GM10248 (cell line): ENCODE data around the gene G3BP2.
"Not testable (repeated sequence)": the region's sequence is repeated elsewhere in the genome, so short reads cannot be mapped to it uniquely, and the experiment has no call there.

Source experiments
- CTCF ChIA-PET: fragments of 300-600 bp; sonication (Branson Sonifier 250); formaldehyde crosslinking; extraction: SDS; loops from one replicate; lab custom pipeline; 2021; ENCODE audit warnings: antibody characterized with exemption; lab: Yijun Ruan, JAX
- POLR2A ChIA-PET: fragments of 350-650 bp; sonication (Branson Sonifier 250); formaldehyde crosslinking; extraction: SDS; loops from one replicate; lab custom pipeline; 2020; ENCODE audit warnings: antibody characterized with exemption; lab: Yijun Ruan, JAX
- DNase-seq: peaks from one replicate; pipeline ENCODE4 v3.0.0; 2012; ENCODE audit errors: extremely low spot score
- TF ChIP-seq, protein P1 (sequence below): IDR thresholded peaks from 2 replicates; pipeline ENCODE4 v1.5.1; 2012; ENCODE audit warnings: mild to moderate bottlenecking, low read depth; ENCODE audit errors: extremely low read depth, missing control alignments, control extremely low read depth

Gene G3BP2

DNA sequence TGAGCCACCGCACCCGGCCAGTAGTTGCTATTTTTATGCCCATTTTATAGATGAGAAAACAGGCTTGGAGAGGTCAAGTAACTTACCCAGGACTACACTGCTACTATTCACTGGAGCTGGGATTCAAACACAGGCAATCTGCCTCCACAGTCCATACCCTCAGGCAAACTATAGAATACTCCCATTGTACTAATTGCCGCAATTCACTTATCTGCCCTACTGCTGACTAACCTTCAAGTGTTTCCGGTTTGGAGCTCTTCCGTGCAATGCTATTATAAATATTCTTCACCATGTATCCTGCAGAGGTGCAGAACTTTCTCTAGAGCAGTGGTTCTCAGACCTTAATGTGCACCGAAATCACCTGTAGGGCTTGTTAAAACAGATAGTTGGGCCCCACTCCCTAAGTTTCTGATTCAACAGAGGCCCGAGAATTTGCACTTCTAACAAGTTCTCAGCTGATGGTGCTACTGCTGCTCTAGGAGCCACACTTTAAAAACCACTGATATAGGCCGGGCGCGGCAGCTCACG lies 1.9 kb upstream of the G3BP2 start:
- ChIA-PET CTCF (interaction anchor here (1.6 to 2.5 kb wide), 2 partner anchors 48 to 94 kb away, joined by 3 to 9 read pairs; partner anchors contain the start of gene USO1), POLR2A (no interaction called here)
- TF ChIP-seq, protein P1, sequence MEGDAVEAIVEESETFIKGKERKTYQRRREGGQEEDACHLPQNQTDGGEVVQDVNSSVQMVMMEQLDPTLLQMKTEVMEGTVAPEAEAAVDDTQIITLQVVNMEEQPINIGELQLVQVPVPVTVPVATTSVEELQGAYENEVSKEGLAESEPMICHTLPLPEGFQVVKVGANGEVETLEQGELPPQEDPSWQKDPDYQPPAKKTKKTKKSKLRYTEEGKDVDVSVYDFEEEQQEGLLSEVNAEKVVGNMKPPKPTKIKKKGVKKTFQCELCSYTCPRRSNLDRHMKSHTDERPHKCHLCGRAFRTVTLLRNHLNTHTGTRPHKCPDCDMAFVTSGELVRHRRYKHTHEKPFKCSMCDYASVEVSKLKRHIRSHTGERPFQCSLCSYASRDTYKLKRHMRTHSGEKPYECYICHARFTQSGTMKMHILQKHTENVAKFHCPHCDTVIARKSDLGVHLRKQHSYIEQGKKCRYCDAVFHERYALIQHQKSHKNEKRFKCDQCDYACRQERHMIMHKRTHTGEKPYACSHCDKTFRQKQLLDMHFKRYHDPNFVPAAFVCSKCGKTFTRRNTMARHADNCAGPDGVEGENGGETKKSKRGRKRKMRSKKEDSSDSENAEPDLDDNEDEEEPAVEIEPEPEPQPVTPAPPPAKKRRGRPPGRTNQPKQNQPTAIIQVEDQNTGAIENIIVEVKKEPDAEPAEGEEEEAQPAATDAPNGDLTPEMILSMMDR: no peak
- no peak for DNase-seq

DNA sequence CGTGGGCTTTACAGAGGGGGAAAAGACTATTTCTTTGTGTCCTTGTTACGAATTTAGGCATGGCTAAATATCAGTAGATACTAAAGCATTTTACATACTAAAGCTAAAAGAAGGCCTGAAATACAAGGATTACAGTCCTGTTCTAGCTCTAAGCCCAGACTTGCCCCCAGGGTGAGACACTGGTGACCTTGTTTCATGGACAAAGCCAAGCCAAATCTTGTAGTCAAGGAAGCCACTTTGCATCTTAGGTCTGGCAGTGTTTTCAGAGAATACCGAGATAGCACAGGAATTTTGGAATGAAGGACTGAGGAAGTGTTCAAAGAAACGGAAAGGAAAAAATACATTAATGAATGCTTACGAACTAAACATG lies 733 bp upstream of the G3BP2 start:
- ChIA-PET POLR2A (interaction anchor here (1.1 to 1.2 kb wide), 2 partner anchors 29 to 51 kb away, joined by 3 read pairs; partner anchors contain the start of gene USO1), CTCF (interaction anchor here (1.0 to 3.5 kb wide), 4 partner anchors 10 to 50 kb away, joined by 3 to 20 read pairs (median 3); partner anchors contain the start of gene USO1)
- DNase-seq: no peak
- TF ChIP-seq, protein P1: no peak

DNA sequence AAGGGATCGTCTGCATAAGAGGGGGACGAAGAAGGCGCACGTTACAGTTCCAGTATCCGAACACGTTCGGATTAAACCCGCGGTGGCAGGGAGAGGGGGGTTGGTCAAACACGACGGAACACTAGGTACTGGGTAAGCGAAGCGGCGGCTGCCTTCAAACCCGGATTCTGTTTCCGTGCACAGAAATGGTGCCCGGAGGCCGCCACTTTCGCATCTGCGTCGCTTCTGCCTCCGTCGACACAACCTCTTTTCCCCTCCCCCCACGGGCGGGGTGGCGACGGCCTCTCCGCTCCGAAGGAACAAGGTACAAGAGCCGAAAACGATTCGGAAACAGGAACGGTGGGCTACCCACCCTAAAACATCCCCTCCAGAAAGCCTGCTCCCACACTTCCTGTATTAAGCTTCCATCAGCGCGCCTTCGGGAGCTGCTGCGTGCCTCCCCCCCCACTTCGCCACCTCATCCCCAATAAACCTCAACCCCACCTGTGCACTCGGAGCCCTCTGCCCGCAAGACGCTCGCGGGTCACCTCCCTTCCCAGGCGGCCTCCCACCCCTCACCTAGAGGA lies 667 bp downstream of the G3BP2 start:
- ChIA-PET POLR2A (interaction anchor here (1.1 kb wide), 1 partner anchor 28 kb away, joined by 3 read pairs; no protein-coding TSS in a partner anchor), CTCF (interaction anchor here (1.1 to 3.5 kb wide), 2 partner anchors 15 to 51 kb away, joined by 3 to 20 read pairs; partner anchors contain the start of gene USO1)
- DNase-seq: peak; percentile 65
- TF ChIP-seq, protein P1: no peak

DNA sequence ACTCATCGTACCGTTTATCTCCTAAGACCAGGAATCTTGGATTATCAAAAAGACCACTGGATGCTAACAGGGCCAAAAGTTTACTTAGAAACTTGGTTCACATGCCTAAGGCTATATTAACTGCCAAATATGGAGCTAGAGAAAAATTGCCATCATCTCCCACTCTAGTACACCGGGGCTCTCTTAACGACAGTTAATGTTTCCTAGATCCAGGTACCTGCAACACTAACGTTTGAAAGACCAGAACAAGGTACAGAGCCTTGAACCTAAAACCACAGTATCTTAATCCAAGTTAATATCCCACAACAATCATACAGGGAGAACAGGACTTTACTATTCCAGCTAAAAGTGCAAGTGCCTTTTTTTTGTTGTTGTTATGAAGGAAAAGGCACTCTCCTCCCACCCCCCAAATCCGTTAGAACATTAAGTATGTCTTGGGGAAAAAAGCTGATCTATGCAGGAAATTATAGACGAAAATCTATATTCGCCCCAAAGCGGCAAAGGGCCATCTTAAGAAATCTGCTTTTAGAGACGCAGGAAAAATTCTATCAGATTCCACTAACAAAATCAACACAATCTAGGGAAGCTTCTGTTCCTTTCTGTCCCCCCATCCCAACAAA lies 1.3 kb downstream of the G3BP2 start:
- CTCF ChIA-PET: interaction anchor here (1.1 to 8.6 kb wide), 3 partner anchors 15 to 52 kb away, joined by 3 to 63 read pairs (median 20); partner anchors contain the start of gene USO1
- TF ChIP-seq, protein P1: no peak
- DNase-seq: no peak
- POLR2A ChIA-PET: no interaction called here

DNA sequence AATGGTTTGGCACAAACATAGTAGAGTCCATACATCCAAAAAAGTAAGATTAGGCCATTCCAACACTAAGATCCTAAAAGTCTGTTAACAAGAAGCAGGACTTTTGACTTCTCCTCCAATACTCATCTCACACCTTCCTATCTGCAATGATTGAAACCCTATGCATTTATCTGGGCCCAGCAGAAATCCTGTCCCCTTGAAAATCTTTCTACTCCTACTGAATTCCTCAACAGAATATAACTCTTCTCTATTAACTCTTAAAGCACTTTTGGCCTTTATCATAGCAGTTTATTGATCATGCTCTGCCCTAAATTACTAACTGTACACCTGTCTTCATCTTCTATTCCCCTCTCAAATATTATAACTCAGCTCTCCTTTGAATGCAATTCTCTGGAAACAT lies 4.6 kb downstream of the G3BP2 start:
- TF ChIP-seq, protein P1: no peak
- ChIA-PET POLR2A (interaction anchor here (1.4 to 2.2 kb wide), 2 partner anchors 27 to 56 kb away, joined by 4 to 7 read pairs; partner anchors contain the start of gene USO1), CTCF (interaction anchor here (1.2 to 8.6 kb wide), 7 partner anchors 12 to 56 kb away, joined by 3 to 63 read pairs (median 4); partner anchors contain the start of gene USO1)
- no peak for DNase-seq

DNA sequence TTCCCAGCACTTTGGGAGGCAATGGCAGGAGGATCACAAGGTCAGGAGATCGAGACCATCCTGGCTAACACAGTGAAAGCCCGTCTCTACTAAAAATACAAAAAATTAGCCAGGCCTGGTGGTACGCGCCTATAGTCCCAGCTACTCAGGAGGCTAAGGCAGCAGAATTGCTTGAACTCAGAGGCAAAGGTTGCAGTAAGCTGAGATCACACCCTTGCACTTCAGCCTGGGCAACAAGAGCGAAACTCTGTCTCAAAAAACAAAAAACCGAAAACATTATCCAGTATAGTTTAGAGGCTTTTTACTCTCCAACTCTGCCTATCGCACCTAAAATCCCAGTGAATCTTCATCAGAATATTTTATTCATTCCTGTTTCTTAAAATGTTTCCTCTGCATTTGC lies 5.6 kb downstream of the G3BP2 start:
- POLR2A ChIA-PET: interaction anchor here (1.4 kb wide), 1 partner anchor 57 kb away, joined by 4 read pairs; the partner anchor contains the start of gene USO1
- not testable (repeated sequence) for DNase-seq
- CTCF ChIA-PET: interaction anchor here (1.4 to 8.6 kb wide), 4 partner anchors 11 to 24 kb away, joined by 4 to 63 read pairs (median 7); no protein-coding TSS in a partner anchor
